ENCODE measurements around the gene ZNF366. TPM values are rescaled to one million over a fixed set of nuclear protein-coding genes. Genes with fewer than 3 reads are reported as not detected.

ZNF366 gene
- total RNA-seq, 1 experiment from 2014 or later, result not detected

DNA sequence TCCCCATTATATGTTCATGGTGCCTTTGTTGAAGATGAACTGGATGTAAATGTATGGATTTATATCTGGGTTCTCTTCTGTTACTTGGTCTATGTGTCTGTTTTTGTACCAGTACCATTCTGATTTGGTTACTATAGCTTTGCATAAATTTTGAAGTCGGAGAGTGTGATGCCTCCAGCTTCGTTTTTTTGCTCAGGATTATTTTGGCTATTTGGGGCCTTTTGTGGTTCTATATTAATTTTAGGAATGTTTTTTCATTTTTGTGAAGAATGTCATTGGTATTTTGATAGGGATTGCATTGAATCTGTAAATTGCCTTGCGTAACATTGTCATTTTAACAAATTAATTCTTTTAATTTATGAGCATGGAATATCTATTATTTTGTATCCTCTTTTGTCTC lies 36.6 kb upstream of the ZNF366 start:
- Histone ChIP-seq H3K9me3 (ENCODE audit: control insufficient read depth in 1 of 2, insufficient read depth in 1 of 2, low read depth in 1 of 2, low read length in 2 of 2) (no peaks in the 10 kb centered on the region), H3K4me3 (replicated peaks in 1 of 2; ENCODE audit: low read depth in 1 of 2, low read length in 2 of 2) (no peak overlapping the region)
- intact Hi-C loops (cut with micrococcal nuclease), result no loop called here

More for the DNA sequence above, 36.6 kb upstream of the ZNF366 start:
- ATAC-seq (no peak), DNase-seq (ENCODE audit: low read depth, low spot score) (no peak)
- H2AFZ ChIP-seq (ENCODE audit: low read depth, low read length, poor library complexity, severe bottlenecking), result no peak overlapping the region
- no peaks in the 10 kb centered on the region for H3K79me2 ChIP-seq (ENCODE audit: insufficient read depth, low read length)
- no peaks in the 10 kb centered on the region for H3K9me2 ChIP-seq (ENCODE audit: insufficient read depth)
- no peaks in the 10 kb centered on the region for H3K27me3 ChIP-seq (ENCODE audit: insufficient read depth, low read length)
- ChIA-PET CTCF (no interaction called here), RAD21 (ENCODE audit: low non-redundant PET in 1 of 2, low total read pairs in 2 of 2, uncharacterized antibody in 2 of 2, unreplicated experiment in 2 of 2) (no interaction called here), POLR2A (no interaction called here)
- no peaks in the 10 kb centered on the region for H3K4me1 ChIP-seq (ENCODE audit: control insufficient read depth in 1 of 2, insufficient read depth in 2 of 2, low read length in 2 of 2)
- BruUV-seq (replicated peaks), result no TSS peak
- H3K4me2 ChIP-seq (ENCODE audit: low read length), result no peak overlapping the region
- no peaks in the 10 kb centered on the region for H4K20me1 ChIP-seq (ENCODE audit: insufficient read depth)
- H3K36me3 ChIP-seq (ENCODE audit: control insufficient read depth in 1 of 2, insufficient read depth in 2 of 2, low read length in 2 of 2), result no peaks in the 10 kb centered on the region
- H3K27ac ChIP-seq (ENCODE audit: low read depth, low read length), result no peak overlapping the region
- TF ChIP-seq ZNF274 (IDR thresholded peaks at IDR 0.05; ENCODE audit: low read depth, low read length) (no peak), TCF7L2 (IDR thresholded peaks at IDR 0.05; ENCODE audit: borderline replicate concordance, extremely low read depth, insufficient read depth, insufficient read length) (no peak), CTCF (IDR thresholded peaks at IDR 0.05 in 2 of 3, conservative IDR thresholded peaks at IDR 0.05 in 1 of 3; ENCODE audit: borderline replicate concordance in 1 of 3, insufficient read depth in 1 of 3, low read depth in 2 of 3, low read length in 2 of 3) (no peak), EZH2 (IDR thresholded peaks at IDR 0.05) (no peak), SP1 (IDR thresholded peaks at IDR 0.05; ENCODE audit: low read depth) (no peak), FOSL1 (IDR thresholded peaks at IDR 0.05; ENCODE audit: low read depth) (no peak), ELF1 (IDR thresholded peaks at IDR 0.05; ENCODE audit: borderline replicate concordance, low read depth) (no peak), ZFX (IDR thresholded peaks at IDR 0.05) (no peak), JUND (IDR thresholded peaks at IDR 0.05) (no peak), SIN3A (IDR thresholded peaks at IDR 0.05; ENCODE audit: low read depth) (no peak), EGR1 (IDR thresholded peaks at IDR 0.05; ENCODE audit: low read depth) (no peak), RAD21 (IDR thresholded peaks at IDR 0.05; ENCODE audit: low read depth) (no peak), SRF (IDR thresholded peaks at IDR 0.05; ENCODE audit: low read depth) (no peak), YY1 (IDR thresholded peaks at IDR 0.05; ENCODE audit: extremely low read depth, insufficient replicate concordance, low read depth, low read length) (no peak), CEBPB (IDR thresholded peaks at IDR 0.05; ENCODE audit: low read depth) (no peak), POLR2A (IDR thresholded peaks at IDR 0.05; ENCODE audit: borderline replicate concordance, extremely low read depth, insufficient read depth, insufficient read length) (no peak), ZBTB33 (IDR thresholded peaks at IDR 0.05; ENCODE audit: extremely low read depth, insufficient replicate concordance, low read length) (no peak)
- TF ChIP-seq, protein P1, sequence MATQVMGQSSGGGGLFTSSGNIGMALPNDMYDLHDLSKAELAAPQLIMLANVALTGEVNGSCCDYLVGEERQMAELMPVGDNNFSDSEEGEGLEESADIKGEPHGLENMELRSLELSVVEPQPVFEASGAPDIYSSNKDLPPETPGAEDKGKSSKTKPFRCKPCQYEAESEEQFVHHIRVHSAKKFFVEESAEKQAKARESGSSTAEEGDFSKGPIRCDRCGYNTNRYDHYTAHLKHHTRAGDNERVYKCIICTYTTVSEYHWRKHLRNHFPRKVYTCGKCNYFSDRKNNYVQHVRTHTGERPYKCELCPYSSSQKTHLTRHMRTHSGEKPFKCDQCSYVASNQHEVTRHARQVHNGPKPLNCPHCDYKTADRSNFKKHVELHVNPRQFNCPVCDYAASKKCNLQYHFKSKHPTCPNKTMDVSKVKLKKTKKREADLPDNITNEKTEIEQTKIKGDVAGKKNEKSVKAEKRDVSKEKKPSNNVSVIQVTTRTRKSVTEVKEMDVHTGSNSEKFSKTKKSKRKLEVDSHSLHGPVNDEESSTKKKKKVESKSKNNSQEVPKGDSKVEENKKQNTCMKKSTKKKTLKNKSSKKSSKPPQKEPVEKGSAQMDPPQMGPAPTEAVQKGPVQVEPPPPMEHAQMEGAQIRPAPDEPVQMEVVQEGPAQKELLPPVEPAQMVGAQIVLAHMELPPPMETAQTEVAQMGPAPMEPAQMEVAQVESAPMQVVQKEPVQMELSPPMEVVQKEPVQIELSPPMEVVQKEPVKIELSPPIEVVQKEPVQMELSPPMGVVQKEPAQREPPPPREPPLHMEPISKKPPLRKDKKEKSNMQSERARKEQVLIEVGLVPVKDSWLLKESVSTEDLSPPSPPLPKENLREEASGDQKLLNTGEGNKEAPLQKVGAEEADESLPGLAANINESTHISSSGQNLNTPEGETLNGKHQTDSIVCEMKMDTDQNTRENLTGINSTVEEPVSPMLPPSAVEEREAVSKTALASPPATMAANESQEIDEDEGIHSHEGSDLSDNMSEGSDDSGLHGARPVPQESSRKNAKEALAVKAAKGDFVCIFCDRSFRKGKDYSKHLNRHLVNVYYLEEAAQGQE (IDR thresholded peaks at IDR 0.05; ENCODE audit: low read depth), result no peak
- TF ChIP-seq, protein P2, sequence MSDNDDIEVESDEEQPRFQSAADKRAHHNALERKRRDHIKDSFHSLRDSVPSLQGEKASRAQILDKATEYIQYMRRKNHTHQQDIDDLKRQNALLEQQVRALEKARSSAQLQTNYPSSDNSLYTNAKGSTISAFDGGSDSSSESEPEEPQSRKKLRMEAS (IDR thresholded peaks at IDR 0.05), result no peak
- TF ChIP-seq, protein P3, sequence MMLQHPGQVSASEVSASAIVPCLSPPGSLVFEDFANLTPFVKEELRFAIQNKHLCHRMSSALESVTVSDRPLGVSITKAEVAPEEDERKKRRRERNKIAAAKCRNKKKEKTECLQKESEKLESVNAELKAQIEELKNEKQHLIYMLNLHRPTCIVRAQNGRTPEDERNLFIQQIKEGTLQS (IDR thresholded peaks at IDR 0.05), result no peak
- no peak overlapping the region for H3K9ac ChIP-seq (ENCODE audit: low read length)
